IMR-90 (cell line): ENCODE data around the gene COL4A1. TPM values are rescaled to one million over a fixed set of nuclear protein-coding genes. Genes with fewer than 3 reads are reported as not detected.
A peak's percentile ranks its signal among the peaks of the same experiment; 100 is the strongest.

Experiments used
- ATAC-seq: fragments of 200-7000 bp; cut with Tn5 transposase; 2 replicates; pipeline ENCODE4 v1.9.1; 2020; ENCODE audit warnings: low read depth, mild to moderate bottlenecking, moderate library complexity
- BruUV-seq: library from RNA; stranded (reverse); fragments of 400-500 nt; replicated peaks from 2 replicates; lab custom pipeline; 2021; lab: Mats Ljungman, UMichigan
- CTCF ChIA-PET: fragments of 300-600 bp; formaldehyde crosslinking; extraction: SDS; loops from one replicate; lab custom pipeline; 2021; ENCODE audit warnings: antibody characterized with exemption; lab: Yijun Ruan, JAX
- POLR2A ChIA-PET: fragments of 300-600 bp; sonication (Branson Sonifier 250); formaldehyde crosslinking; loops from one replicate; lab custom pipeline; 2022; ENCODE audit warnings: antibody characterized with exemption; ENCODE audit not compliant: unreplicated experiment; lab: Charles Lee
- DNase-seq: peaks from one replicate; pipeline ENCODE4 v3.0.0; 2013
- H2AFZ ChIP-seq: replicated peaks from 2 replicates; pipeline ENCODE3; 2013; ENCODE audit warnings: low read length, mild to moderate bottlenecking; ENCODE audit not compliant: poor library complexity
- H2AK5ac ChIP-seq: 2 replicates; pipeline ENCODE4 v1.6.1; 2013; ENCODE audit warnings: low read depth, low read length, inconsistent platforms
- H2AK9ac ChIP-seq: replicated peaks from 2 replicates; pipeline ENCODE3; 2013; ENCODE audit warnings: mild to moderate bottlenecking, low read depth, low read length, moderate library complexity; ENCODE audit not compliant: poor library complexity
- H2BK120ac ChIP-seq: 2 replicates; pipeline ENCODE4 v1.6.1; 2013; ENCODE audit warnings: low read depth, low read length, inconsistent platforms
- H2BK15ac ChIP-seq: 3 replicates; pipeline ENCODE4 v1.6.1; 2013; ENCODE audit warnings: low read depth, low read length, inconsistent platforms
- H2BK20ac ChIP-seq: 2 replicates; pipeline ENCODE4 v1.6.1; 2013; ENCODE audit warnings: low read depth, mild to moderate bottlenecking, inconsistent platforms, low read length, moderate library complexity
- H2BK5ac ChIP-seq: 2 replicates; pipeline ENCODE4 v1.6.1; 2013; ENCODE audit warnings: mild to moderate bottlenecking, low read depth, low read length, inconsistent platforms; ENCODE audit not compliant: poor library complexity, severe bottlenecking
- H3K14ac ChIP-seq: replicated peaks from 2 replicates; pipeline ENCODE4 v1.6.1; 2013; ENCODE audit warnings: low read depth, low read length, inconsistent platforms
- H3K18ac ChIP-seq: 2 replicates; pipeline ENCODE4 v1.6.1; 2013; ENCODE audit warnings: low read depth, low read length, control low read depth
- H3K23ac ChIP-seq: 2 replicates; pipeline ENCODE4 v1.6.1; 2013; ENCODE audit warnings: low read depth, low read length, inconsistent platforms
- H3K27ac ChIP-seq: 2 replicates; pipeline ENCODE4 v1.5.1; 2013; ENCODE audit warnings: mild to moderate bottlenecking, control low read depth, low read length; ENCODE audit not compliant: insufficient read depth
- H3K27me3 ChIP-seq: 2 replicates; pipeline ENCODE4 v1.6.1; 2013; ENCODE audit warnings: low read length; ENCODE audit not compliant: control insufficient read depth, insufficient read depth
- H3K36me3 ChIP-seq: 2 replicates; pipeline ENCODE4 v1.6.1; 2013; ENCODE audit warnings: low read length, mixed read lengths; ENCODE audit not compliant: control insufficient read depth, insufficient read depth
- H3K4ac ChIP-seq: 2 replicates; pipeline ENCODE4 v1.6.1; 2013; ENCODE audit warnings: low read depth, low read length, inconsistent platforms
- H3K4me1 ChIP-seq: 2 replicates; pipeline ENCODE4 v1.6.1; 2013; ENCODE audit warnings: low read length, mixed read lengths; ENCODE audit not compliant: control insufficient read depth, insufficient read depth
- H3K4me2 ChIP-seq: 2 replicates; pipeline ENCODE4 v1.6.1; 2013; ENCODE audit warnings: low read depth, mild to moderate bottlenecking, control low read depth, low read length, moderate library complexity
- H3K4me3 ChIP-seq: 2 replicates; pipeline ENCODE4 v1.5.1; 2013; ENCODE audit warnings: low read depth, mild to moderate bottlenecking, control low read depth, low read length, moderate library complexity; ENCODE audit not compliant: insufficient read depth
- H3K56ac ChIP-seq: 2 replicates; pipeline ENCODE4 v1.6.1; 2013; ENCODE audit warnings: low read length, inconsistent platforms; ENCODE audit not compliant: insufficient read depth; ENCODE audit errors: extremely low read depth
- H3K79me1 ChIP-seq, 2 experiments: 2 replicates each; pipeline ENCODE4 v1.6.1; 2013; ENCODE audit warnings: low read length in 2 of 2, inconsistent platforms in 1 of 2, low read depth in 1 of 2
- H3K9ac ChIP-seq: 2 replicates; pipeline ENCODE4 v1.6.1; 2013; ENCODE audit warnings: low read depth, low read length, control low read depth
- H3K9me1 ChIP-seq: 2 replicates; pipeline ENCODE4 v1.6.1; 2013; ENCODE audit warnings: low read length, inconsistent platforms; ENCODE audit not compliant: insufficient read depth
- H3K9me3 ChIP-seq: 2 replicates; pipeline ENCODE4 v1.6.1; 2013; ENCODE audit warnings: low read length; ENCODE audit not compliant: control insufficient read depth, insufficient read depth
- H4K20me1 ChIP-seq: 2 replicates; pipeline ENCODE4 v1.6.1; 2013; ENCODE audit warnings: low read length, inconsistent platforms; ENCODE audit not compliant: insufficient read depth
- H4K5ac ChIP-seq: 2 replicates; pipeline ENCODE4 v1.6.1; 2013; ENCODE audit warnings: mild to moderate bottlenecking, low read depth, low read length, control low read depth
- H4K8ac ChIP-seq, 2 experiments: 2 replicates each; pipeline ENCODE4 v1.6.1; 2013; ENCODE audit warnings: low read depth in 2 of 2, low read length in 2 of 2, control low read depth in 1 of 2, inconsistent platforms in 1 of 2
- H4K91ac ChIP-seq: 2 replicates; pipeline ENCODE4 v1.6.1; 2013; ENCODE audit warnings: low read depth, low read length, inconsistent platforms; ENCODE audit not compliant: insufficient read depth
- BHLHE40 ChIP-seq: fragments of 150-350 bp; IDR thresholded peaks from 2 replicates; pipeline ENCODE4 v1.6.1; 2016; ENCODE audit warnings: mild to moderate bottlenecking, low read depth, low read length
- CHD1 ChIP-seq: IDR thresholded peaks from 2 replicates; pipeline ENCODE4 v1.6.1; 2012; ENCODE audit warnings: low read depth, low read length, improper control_type of control experiment
- CTCF ChIP-seq: conservative IDR thresholded peaks from 2 replicates; pipeline ENCODE4 v1.5.1; 2012; ENCODE audit warnings: mild to moderate bottlenecking, low read depth, low read length, improper control_type of control experiment
- MAZ ChIP-seq: IDR thresholded peaks from 2 replicates; pipeline ENCODE4 v1.6.1; 2012; ENCODE audit warnings: low read depth, mild to moderate bottlenecking, low read length, improper control_type of control experiment, moderate library complexity, borderline replicate concordance
- POLR2A ChIP-seq: IDR thresholded peaks from 2 replicates; pipeline ENCODE4 v1.6.1; 2012; ENCODE audit warnings: mild to moderate bottlenecking, low read depth, low read length
- RAD21 ChIP-seq: IDR thresholded peaks from 2 replicates; pipeline ENCODE4 v1.6.1; 2012; ENCODE audit warnings: low read length, improper control_type of control experiment
- RCOR1 ChIP-seq: IDR thresholded peaks from 2 replicates; pipeline ENCODE4 v1.6.1; 2012; ENCODE audit warnings: mild to moderate bottlenecking, low read length, improper control_type of control experiment; ENCODE audit not compliant: insufficient replicate concordance
- RFX5 ChIP-seq: IDR thresholded peaks from 2 replicates; pipeline ENCODE4 v1.8.0; 2012; ENCODE audit warnings: low read depth, mild to moderate bottlenecking, low read length, moderate library complexity
- SMC3 ChIP-seq: fragments of 150-350 bp; IDR thresholded peaks from 2 replicates; pipeline ENCODE4 v1.6.1; 2016; ENCODE audit warnings: low read depth, mild to moderate bottlenecking, antibody characterized with exemption, low read length, moderate library complexity
- WGBS, 2 experiments: methylation state at CpG; one replicate each; pipeline versions ENCODE4 v1.1.5 to v1.1.7; 2013; ENCODE audit warnings: missing lambda C conversion rate in 2 of 2; ENCODE audit not compliant: insufficient read length in 1 of 2; ENCODE audit errors: extremely low coverage in 2 of 2; 5-methylcytosine and 5-hydroxymethylcytosine counted together
- dilution Hi-C: fragments of 300-500 bp; cut with HindIII; formaldehyde crosslinking; loops from one replicate; pipeline ENCODE4 v1.14.3; 2018; ENCODE audit warnings: low sequenced_read_pairs; ENCODE audit not compliant: unreplicated experiment
- in situ Hi-C: fragments of 300-500 bp; cut with MboI; formaldehyde crosslinking; loops from 3 replicates; pipeline ENCODE4 v1.14.3; 2019; ENCODE audit warnings: low sequenced_read_pairs, inconsistent platforms, mixed read lengths
- intact Hi-C: fragments of 100-400 bp; cut with micrococcal nuclease; formaldehyde crosslinking; loops from 2 replicates; pipeline ENCODE4 v1.10.0; 2022
- polyA plus RNA-seq, 3 experiments: library from polyadenylated mRNA; depleted of rRNA; stranded (reverse); fragments of >200 nt; gene quantifications; 2 replicates each; pipeline ENCODE4 v1.2.3, GENCODE V29; 2012; ENCODE audit warnings: low replicate concordance in 1 of 3
- total RNA-seq: library from RNA; depleted of rRNA; stranded (reverse); fragments of >200 nt; gene quantifications from 2 replicates; pipeline ENCODE4 v1.2.3, GENCODE V29; 2012

The COL4A1 gene
- total and polyA plus RNA-seq, 2 of the 4 experiments (the other 2 are of a cell fraction) = 230 to 337 TPM

- dilution Hi-C loops = loop anchor here (25.0 kb wide), 1 partner anchor 337 kb away; the partner anchor contains the start of gene IRS2
- no peaks in the 10 kb centered on the region for H4K20me1 ChIP-seq
- no TSS peak for BruUV-seq
- peaks cover 19% of the 10 kb centered on the region for H3K4me1 ChIP-seq
- no peaks in the 10 kb centered on the region for H3K9me3 ChIP-seq
- in situ Hi-C loops = loop anchor here (25.0 kb wide), 1 partner anchor 762 kb away; no protein-coding TSS in a partner anchor
- no peak overlapping the region for H3K18ac ChIP-seq
- peak overlapping the region; percentile 60; the same call in 1 of the 3 replicates for H2BK15ac ChIP-seq
- peak overlapping the region; percentile 44; the same call in 1 of the 2 replicates for H2BK20ac ChIP-seq
- no peak overlapping the region for H3K4me2 ChIP-seq
- H3K9ac ChIP-seq = no peak overlapping the region
- intact Hi-C loops = no loop called here
- no peak overlapping the region for H3K23ac ChIP-seq
- peak overlapping the region; percentile 96 for H2AK5ac ChIP-seq
- H4K5ac ChIP-seq = no peak overlapping the region
- 100% methylated on average over 3 of the region's 14 CpGs; no CpG with 5 or more reads in 1 of the 2 experiments for WGBS, 2 experiments
- no peak overlapping the region for H2BK5ac ChIP-seq
- CTCF ChIA-PET = no interaction called here
- no peak overlapping the region for H2AK9ac ChIP-seq
- peak overlapping the region; percentile 42; the same call in 1 of the 2 replicates for H2BK120ac ChIP-seq
- H3K4me3 ChIP-seq = no peak overlapping the region
- H3K27ac ChIP-seq = no peak overlapping the region
- no peak overlapping the region for H2AFZ ChIP-seq
- no peak overlapping the region for H3K14ac ChIP-seq
- no peaks in the 10 kb centered on the region for H3K27me3 ChIP-seq
- DNase-seq (no peak), ATAC-seq (no peak)
- no peaks in the 10 kb centered on the region for H3K36me3 ChIP-seq
- 0 out of 2 replicates have a peak overlapping the region, but pooled peaks have one; percentile 82 for H4K91ac ChIP-seq
- peaks cover 22% of the 10 kb centered on the region for H3K9me1 ChIP-seq
- TF ChIP-seq RFX5 (no peak), SMC3 (no peak), POLR2A (no peak), BHLHE40 (no peak), MAZ (no peak), RCOR1 (no peak), RAD21 (no peak), CTCF (no peak), CHD1 (no peak)
- POLR2A ChIA-PET = no interaction called here
- no peak overlapping the region for H4K8ac ChIP-seq
- H3K4ac ChIP-seq = peak overlapping the region; percentile 43; the same call in 1 of the 2 replicates
- no peaks in the 10 kb centered on the region for H3K79me1 ChIP-seq
- H3K56ac ChIP-seq = no peak overlapping the region
Measured at GRCh38 chr13:110124201-110124940, 182.6 kb downstream of the COL4A1 start.
